ENCODE results near the gene CDK11B. TPM values are rescaled to one million over a fixed set of nuclear protein-coding genes. Genes with fewer than 3 reads are reported as not detected.

CDK11B gene
- polyA plus RNA-seq, 1 experiment = 6.3 TPM

DNA sequence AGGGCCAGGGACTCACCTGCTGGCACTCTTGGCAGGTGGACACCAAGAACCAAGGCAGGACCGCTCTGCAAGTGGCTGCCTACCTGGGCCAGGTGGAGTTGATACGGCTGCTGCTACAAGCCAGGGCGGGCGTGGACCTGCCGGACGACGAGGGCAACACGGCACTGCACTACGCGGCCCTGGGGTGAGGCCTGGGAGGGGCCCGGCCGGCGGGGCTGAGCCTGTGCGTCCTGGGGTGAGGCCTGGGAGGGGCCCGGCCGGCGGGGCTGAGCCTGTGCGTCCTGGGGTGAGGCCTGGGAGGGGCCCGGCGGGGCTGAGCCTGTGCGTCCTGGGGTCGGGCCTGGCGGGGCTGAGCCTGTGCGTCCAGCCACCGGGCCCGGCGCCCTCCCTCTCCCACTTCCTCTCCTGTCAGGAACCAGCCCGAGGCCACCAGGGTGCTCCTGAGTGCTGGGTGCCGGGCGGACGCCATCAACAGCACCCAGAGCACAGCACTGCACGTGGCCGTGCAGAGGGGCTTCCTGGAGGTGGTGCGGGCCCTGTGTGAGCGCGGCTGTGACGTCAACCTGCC lies 31.5 kb downstream of the CDK11B start:
- ChIA-PET CTCF (no interaction called here), POLR2A (no interaction called here)
- Histone ChIP-seq H3K27me3 (ENCODE audit: control insufficient read depth, insufficient read depth, low read length) (peaks cover 2% of the 10 kb centered on the region), H3K36me3 (ENCODE audit: control insufficient read depth, insufficient read depth, low read length) (peaks cover 6% of the 10 kb centered on the region), H3K4me3 (ENCODE audit: low read depth, low read length) (no peak overlapping the region)
- no peak for TF ChIP-seq CTCF (IDR thresholded peaks at IDR 0.05; ENCODE audit: insufficient read depth, low read depth, low read length)
- DNase-seq (ENCODE audit: low read depth) = no peak

DNA sequence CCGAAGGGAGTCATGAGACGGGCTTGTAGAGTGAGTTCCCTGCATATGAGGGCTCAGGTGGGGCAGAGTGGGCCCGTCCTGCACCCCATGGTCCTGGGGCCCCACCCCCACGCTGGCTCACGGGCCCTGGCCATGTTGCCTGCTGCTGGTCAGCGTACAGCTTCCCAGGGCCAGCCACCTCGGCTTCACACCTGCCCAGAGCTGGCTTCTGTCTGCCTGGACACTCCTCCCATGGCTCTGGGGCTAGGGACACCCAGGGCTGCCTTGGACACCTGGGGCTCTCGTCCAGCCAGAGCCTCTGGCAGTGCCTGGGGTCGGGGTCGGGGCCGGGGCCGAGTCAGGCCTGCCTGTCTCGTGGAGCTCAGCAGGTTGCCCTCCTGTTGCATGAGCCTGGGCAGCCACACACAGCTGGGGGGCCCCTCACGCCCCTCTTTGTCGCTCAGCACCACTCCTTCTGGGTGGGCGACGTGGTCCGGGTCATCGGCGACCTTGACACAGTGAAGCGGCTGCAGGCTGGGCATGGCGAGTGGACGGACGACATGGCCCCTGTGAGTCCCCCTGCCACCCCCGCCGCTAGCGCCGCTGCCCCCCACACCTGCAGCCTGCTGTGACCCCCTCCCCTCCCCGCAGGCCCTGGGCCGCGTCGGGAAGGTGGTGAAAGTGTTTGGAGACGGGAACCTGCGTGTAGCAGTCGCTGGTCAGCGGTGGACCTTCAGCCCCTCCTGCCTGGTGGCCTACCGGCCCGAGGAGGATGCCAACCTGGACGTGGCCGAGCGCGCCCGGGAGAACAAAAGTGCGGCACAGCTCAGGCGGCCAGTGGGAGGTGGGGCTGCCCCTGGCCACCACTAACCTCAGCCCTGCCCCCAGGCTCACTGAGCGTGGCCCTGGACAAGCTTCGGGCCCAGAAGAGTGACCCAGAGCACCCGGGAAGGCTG lies 32.3 kb downstream of the CDK11B start:
- TF ChIP-seq CTCF (IDR thresholded peaks at IDR 0.05; ENCODE audit: insufficient read depth, low read depth, low read length) = no peak
- Histone ChIP-seq H3K4me3 (ENCODE audit: low read depth, low read length) (no peak overlapping the region), H3K36me3 (ENCODE audit: control insufficient read depth, insufficient read depth, low read length) (peaks cover 6% of the 10 kb centered on the region), H3K27me3 (ENCODE audit: control insufficient read depth, insufficient read depth, low read length) (no peaks in the 10 kb centered on the region)
- POLR2A ChIA-PET = no interaction called here
- no peak for DNase-seq (ENCODE audit: low read depth)
- CTCF ChIA-PET = no interaction called here

GRCh38 chr1:1625824-1626206 lies 33.0 kb downstream of the CDK11B start:
- CTCF ChIA-PET = no interaction called here
- TF ChIP-seq CTCF (IDR thresholded peaks at IDR 0.05; ENCODE audit: insufficient read depth, low read depth, low read length) = no peak
- no peak for DNase-seq (ENCODE audit: low read depth)
- Histone ChIP-seq H3K36me3 (ENCODE audit: control insufficient read depth, insufficient read depth, low read length) (peaks cover 6% of the 10 kb centered on the region), H3K4me3 (ENCODE audit: low read depth, low read length) (no peak overlapping the region), H3K27me3 (ENCODE audit: control insufficient read depth, insufficient read depth, low read length) (no peaks in the 10 kb centered on the region)
- POLR2A ChIA-PET = interaction anchor here (0.6 kb wide), 1 partner anchor 148 kb away, joined by 4 read pairs; no protein-coding TSS in a partner anchor

GRCh38 chr1:1625404-1625775 lies 33.4 kb downstream of the CDK11B start:
- CTCF ChIA-PET = no interaction called here
- DNase-seq (ENCODE audit: low read depth) = no peak

More at GRCh38 chr1:1625404-1625775, 33.4 kb downstream of the CDK11B start:
- POLR2A ChIA-PET = interaction anchor here (0.6 kb wide), 1 partner anchor 149 kb away, joined by 4 read pairs; no protein-coding TSS in a partner anchor
- H3K36me3 ChIP-seq (ENCODE audit: control insufficient read depth, insufficient read depth, low read length) = peaks cover 6% of the 10 kb centered on the region
- H3K4me3 ChIP-seq (ENCODE audit: low read depth, low read length) = no peak overlapping the region
- no peak for TF ChIP-seq CTCF (IDR thresholded peaks at IDR 0.05; ENCODE audit: insufficient read depth, low read depth, low read length)
- H3K27me3 ChIP-seq (ENCODE audit: control insufficient read depth, insufficient read depth, low read length) = no peaks in the 10 kb centered on the region

Data from BJ (cell line).